NOMO-1 treated with dmso at 0.1 percent for 144 hours (cell line): ENCODE data around the gene SNTB2.

ENCODE experiments used
- DNase-seq: peaks from one replicate; lab custom pipeline; 2025; ENCODE audit not compliant: unreplicated experiment; lab: John Stamatoyannopoulos, UW

Gene SNTB2

DNA sequence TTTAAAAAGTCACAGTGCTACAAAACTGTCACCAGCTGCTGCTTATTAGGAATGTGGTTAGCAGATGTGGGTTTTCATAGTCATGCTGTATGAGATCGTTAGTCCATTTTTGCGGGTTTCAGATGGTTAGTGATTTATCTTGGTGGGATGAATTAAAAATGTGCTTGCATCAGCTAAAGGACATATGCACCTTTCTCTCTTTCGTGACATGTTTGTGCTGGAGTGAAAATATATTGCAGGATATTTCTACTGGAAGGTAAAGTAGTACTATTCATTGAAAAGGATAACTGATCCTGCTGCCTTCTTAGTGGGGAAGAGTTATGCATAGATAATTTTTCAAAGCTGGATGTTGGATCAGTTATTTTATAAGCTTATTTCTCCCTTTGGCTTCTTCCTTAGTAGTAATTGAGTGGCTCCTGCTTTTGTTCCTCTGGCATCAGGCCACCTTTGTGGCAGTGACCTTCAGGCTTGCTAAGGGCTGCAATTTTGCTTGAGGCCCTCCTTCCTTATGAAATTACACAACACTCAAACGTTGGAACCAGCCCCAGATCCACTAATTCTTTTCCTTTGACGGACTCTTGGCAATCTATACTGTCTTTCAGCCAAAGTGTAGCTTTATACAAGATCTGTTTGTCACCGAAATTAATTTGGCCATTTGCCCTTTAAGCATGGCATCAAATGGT is 7.5 kb upstream of the SNTB2 start:
- peak; percentile 23 for DNase-seq

DNA sequence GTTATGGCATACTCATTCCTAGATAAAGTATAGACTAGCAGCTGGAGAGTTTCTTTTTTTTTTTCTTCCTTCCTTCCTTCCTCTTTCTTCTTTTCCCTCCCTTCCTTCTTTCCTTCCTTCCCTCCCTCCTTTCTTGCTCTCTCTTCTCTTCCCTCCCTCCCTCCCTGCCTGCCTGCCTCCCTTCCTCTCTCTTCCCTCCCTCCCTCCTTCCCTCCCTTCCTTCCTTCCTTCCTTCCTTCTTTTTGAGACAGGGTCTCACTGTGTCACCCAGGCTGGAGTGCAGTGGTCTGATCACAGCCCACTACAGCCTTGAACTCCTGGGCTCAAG is 7.0 kb upstream of the SNTB2 start:
- no peak for DNase-seq

DNA sequence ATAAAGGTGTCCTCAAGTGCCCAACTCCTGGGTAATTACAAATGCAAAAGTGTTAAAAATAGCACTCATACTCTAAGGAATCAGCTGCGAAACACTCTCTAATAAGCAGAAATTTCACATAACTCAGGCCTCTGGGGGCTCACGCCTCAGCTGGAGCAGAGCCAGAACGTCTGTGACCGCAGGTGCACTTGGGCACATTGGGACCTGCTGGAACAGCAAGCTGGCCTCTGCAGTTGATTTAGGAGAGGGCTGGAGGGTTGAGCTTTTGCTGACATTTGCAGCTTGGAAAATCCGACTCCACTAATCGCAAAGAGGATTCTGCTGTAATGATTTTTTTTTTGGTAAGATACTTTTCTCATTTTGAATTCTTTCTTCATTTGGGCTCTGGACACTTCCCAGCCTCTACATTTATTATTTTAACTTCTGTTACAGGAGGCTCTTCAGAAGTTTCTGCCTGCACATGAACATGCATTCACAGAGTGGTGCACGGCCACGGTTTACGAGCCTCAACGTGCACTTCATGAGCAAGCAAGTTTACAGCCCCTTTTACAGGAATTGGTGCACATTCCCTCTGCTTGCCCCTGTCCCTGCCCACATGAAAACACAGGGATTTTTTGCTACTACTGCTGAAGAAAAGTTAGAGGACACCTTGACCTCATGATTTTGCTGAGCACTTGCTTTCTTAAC is 4.1 kb upstream of the SNTB2 start:
- no peak for DNase-seq

DNA sequence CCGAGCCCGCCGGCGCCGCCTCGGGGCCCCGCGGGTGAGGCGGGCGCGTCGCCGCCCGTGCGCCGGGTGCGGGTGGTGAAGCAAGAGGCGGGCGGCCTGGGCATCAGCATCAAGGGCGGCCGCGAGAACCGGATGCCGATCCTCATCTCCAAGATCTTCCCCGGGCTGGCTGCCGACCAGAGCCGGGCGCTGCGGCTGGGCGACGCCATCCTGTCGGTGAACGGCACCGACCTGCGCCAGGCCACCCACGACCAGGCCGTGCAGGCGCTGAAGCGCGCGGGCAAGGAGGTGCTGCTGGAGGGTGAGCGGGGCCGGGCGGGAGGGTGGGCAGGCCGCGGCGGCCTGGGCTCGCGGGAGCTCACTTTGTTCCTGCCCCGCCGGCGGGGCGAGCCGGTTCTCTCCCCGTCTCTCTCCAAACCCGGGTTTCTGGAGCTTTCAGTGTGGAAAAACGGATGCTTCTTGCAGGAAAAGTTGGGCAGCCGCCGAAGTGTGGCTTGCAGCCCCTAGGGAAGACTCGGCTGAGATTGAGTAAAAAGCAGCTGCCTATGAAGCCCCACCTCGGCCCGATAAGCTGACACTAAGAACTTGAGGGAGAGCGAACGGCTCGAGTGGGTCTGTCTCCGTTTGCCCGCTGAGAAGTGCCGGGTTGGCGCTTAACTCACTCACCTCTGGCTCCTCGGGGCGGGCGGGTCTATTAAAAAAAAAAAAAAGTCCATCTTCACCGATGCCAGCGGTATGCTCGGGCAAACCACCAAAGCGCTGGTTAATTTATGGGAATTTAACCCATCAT is 677 bp downstream of the SNTB2 start:
- DNase-seq: no peak

DNA sequence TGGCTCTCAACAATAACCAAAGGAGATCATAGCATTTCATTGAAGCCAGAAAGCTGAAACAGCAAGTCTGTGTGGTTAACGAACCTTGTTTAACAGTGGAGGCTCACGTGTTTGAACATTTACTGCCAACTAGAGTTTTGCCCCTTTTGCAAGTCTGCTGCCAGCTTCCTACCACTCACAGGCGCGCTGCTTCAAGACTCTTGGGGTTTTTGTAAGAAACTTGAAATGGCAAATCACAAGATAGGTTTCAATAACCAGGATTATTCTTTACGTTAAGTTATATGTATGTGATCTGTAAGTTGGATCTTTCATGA is 1.2 kb downstream of the SNTB2 start:
- DNase-seq: no peak

DNA sequence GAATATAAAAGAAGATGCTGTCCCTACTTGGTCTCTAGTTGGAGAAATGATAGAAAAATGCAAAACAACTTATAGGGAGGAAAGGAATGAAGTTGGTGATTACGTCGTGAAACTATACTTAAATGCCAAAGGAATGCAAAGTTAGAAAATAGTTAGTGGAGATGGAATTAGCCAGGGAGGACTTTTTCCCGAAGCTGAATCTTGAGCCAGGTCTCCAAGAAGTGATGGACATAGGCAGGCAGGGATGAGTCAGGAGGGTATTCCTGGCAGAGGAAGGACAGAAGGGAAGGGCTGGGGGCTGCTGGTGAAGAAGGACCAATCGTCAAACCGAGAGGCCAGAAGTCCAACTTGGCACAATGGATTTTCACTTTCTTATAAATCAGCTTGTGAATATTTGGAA is 1.8 kb downstream of the SNTB2 start:
- DNase-seq: no peak

DNA sequence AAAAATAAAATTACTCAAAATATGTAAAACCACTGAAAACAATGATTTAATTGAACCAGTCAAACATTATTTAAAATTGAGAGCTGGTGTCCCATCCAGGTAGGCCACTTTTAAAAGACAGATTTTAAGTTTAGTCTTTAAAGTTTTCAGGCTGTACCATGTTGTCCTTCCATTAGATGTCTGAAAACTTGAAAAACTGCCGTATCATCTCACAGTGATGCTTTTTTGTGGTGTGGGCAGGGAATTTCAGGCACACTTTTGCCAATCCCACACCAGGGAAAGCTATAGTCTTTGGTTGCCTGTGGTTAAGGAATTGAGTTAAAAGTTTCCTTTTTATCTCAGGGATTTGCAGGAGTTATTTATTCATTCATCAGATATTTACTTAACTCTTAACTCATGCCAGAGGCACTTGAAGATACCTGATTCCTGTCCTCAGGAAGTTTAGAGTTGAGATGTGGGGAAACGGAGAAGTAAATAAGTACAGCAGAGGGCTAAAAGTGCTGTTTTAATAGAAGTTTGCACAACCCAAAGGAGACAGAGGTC is 3.2 kb downstream of the SNTB2 start:
- DNase-seq: no peak

DNA sequence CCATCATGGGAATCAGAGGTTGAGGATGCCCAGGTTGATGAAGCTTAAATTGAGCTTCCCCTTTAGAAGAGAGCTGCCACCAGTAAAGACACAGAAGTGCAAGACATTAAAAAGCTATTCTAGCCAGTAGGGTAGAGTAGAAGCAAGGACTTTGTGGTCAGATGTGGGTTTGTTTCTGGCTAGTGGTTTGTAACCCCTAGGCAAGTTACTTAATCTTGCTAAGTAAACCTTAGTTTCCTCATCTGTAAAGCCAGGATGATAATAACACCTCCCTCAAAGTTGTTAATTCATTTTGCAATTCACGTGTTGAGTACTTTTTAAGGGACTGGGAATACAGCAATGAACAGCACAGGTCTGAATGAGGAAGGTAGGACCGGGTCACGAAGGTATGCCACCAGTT is 3.6 kb downstream of the SNTB2 start:
- peak; percentile 72 for DNase-seq

DNA sequence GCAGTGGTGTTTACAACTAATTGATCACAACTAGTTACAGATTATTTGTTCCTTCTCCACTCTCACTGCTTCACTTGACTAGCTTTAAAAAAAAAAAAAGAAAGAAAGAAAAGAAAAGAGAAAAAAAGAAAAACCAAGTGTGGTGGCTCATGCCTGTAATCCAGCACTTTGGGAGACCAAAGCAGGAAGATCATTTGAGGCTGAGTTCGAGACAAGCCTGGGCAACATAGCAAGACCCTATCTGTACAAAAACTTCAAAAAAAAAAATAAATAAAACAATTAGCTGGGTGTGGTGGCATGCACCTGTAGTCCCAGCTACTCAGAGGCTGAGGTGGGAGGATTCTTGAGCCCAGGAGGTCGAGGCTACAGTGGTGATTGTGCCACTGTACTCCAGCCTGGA is 4.2 kb downstream of the SNTB2 start:
- no peak for DNase-seq

DNA sequence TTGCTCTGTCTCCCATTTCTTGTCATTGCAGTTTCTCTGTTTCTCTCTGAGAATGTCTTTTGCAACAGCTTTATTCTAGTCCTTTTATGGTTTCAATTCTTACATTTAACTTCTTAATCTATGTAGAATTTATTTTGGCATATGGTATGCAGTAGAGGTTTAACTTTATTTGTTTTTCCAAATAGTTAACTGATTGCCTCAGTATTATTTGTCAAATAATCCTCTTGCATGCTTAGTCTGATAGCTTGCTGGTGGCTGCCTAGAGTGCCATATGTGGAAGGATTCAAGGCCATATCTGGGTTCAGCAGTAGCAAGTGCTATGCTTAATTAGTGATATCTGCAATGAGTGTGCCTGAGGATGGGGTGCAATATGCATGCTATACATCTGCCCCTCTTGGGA is 6.9 kb downstream of the SNTB2 start:
- DNase-seq: no peak

DNA sequence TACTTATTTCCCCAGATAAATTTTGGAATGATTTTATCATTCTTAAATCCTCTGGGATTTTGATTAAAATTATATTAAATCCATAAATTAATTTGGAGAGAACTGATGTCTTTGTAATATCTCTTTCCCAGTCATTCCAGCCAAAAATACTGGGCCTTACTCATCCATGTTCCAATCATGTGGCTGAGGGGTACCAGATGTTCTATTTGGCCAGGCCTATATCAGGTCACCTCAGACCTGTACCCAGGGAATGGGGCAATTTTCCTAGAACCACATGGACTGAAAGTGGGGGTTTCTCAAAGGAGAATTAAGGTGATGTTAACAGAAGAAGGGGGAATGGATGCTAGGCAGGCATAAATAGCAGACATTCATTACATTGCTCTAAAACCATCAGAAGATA is 7.5 kb downstream of the SNTB2 start:
- DNase-seq: no peak

DNA sequence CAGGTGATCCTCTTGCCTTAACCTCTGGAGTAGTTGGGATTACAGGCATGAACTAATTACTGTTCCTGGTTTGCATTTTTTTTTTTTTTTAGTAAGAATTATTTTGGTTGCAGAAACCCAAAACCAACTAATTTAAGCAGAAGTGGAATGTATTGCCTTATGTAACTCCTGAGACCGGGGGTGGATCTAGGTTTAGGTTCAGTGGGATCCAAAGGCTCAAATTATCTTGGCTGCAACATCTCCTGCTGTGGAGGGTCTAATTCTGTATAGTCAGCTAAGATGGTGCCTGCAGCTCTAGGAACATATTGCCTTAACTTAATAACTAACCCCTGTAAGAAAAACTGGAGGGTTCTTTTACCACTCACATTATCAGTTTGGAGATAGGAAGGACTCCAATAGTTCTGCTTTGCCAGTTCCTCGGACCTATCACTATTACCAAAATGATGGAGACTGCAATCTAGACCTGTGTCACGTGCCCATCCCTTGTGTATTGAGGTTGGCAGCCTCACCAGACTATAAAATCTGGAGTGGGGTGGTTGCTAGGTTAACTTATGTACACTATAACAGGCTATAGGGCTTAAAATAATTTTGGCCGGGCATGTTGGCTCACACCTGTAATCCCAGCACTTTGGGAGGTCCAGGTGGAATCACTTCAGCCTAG is 8.5 kb downstream of the SNTB2 start:
- DNase-seq: no peak

DNA sequence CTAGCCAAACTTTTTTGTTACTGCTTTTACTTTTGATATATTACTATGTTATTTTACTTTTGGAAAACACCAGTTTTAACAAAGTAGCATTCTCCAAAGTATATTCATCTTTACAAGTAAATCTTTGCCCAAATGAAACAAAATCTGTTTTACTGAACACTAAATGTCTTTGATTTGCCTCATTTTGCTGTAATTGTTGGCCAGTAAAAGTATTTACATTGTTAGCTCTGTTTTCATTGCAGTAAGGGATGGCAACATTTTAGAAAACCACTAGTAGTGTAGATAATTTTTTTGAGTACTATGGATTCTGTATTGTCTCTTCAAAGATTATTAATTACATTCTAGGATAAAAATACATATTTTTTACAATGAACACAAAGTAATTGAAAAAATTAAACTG is 10.6 kb downstream of the SNTB2 start:
- DNase-seq: no peak

DNA sequence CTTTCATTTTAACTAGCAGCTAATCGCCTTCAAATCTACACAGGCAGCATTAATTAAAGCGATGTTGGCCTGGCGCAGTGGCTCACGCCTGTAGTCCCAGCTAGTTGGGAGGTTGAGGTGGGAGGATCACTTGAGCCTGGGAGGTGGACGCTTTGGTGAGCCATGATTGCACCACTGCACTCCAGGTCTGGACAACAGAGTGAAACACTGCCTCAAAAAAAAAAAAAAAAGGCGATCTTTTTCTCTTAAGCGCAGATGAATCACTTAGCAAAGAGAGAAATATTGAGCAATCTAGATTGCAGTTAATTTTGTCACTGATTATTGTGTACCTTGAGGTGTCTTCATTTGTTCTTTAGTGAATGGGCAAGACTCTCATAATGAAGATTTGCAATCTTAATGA is 12.4 kb downstream of the SNTB2 start:
- peak; percentile 6 for DNase-seq

DNA sequence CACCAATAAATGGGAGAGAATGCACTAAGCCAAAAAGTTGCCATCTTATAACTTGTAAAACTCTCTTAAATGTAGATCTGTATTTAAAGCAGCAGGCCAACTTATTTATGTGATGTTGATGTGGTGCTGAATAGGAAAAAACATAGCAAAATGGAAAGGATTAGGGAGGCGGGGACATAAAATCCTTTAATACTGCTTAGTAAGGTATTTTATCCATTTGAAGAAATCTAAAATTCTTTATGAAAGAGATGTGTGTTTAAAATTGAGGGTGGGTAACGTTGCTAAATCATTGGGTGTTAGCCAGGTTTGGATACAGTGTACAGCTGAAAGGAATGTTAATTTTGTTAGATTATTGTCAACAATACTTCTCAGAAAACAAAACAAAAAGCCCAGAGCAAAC is 14.3 kb downstream of the SNTB2 start:
- no peak for DNase-seq

DNA sequence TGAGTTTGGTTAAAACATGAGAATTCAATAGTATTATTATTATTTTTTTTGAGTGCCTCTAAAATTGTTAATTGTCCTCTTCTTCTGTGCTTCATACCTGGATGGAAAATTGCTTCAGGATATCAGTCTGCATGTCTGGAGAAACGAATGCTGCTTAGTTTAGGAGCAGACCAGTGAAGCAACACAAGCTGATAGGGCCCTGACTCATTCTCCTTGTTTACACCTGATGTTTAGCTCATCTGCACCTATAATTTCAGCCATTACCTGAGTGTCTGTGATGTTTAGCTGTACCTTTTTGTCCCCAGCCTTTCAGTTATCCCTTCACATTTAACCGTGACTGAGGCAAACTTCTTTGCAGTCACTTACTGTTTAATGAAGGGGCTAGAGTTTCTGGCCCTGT is 14.8 kb downstream of the SNTB2 start:
- DNase-seq: no peak

DNA sequence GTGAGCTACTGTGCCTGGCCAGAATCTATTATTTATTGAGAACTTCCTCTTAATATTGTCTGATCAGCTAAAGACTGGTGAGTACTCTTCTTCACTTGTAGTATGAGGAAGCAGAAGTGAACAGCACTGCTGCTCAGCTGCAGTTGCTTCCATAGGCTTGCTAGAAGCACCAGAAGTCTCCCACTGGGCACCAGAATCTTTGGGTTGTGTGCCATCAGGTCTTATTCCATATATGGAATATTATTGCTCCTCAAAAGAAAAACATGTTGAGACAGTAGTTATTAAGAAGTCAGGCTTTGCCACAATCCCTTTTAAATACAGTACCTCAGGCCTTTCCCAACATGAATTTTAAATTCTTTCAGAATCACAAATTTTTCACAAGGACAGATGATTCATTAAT is 17.2 kb downstream of the SNTB2 start:
- no peak for DNase-seq

DNA sequence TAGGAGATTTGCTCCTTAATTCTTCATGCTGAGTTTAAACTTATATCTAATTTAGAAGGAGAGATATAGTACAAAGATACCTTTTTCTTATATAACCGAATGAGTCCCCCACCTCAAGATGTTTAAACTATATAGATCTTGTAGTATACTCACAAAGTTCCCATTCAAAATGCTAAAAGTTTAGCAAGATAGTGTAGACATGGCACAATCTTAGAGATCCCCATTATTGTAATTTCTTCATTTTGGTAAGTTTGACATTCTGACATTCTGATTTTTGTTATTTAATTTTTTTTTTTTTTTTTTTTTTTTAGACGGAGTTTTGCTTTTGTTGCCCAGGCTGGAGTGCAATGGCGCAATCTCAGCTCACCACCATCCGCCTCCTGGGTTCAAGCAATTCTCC is 22.8 kb downstream of the SNTB2 start:
- DNase-seq: no peak

DNA sequence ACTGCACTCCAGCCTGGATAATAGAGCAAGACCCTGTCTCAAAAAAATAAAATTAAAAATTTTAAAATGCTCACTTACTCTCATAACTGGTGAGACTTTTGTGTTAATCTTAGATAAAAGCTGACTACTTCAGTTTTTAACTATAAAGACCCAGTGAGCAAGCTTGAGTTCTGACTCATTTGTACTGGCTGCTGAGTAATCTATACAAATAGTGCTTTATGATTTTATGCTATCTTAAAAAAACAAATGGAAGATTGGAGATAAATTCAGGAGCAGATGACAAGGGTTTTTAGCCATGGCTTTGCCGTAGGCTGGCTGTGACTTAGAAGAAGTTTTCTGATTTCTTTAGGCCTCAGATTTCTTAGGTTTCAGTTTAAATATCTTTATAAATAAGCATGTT is 30.5 kb downstream of the SNTB2 start:
- DNase-seq: no peak

DNA sequence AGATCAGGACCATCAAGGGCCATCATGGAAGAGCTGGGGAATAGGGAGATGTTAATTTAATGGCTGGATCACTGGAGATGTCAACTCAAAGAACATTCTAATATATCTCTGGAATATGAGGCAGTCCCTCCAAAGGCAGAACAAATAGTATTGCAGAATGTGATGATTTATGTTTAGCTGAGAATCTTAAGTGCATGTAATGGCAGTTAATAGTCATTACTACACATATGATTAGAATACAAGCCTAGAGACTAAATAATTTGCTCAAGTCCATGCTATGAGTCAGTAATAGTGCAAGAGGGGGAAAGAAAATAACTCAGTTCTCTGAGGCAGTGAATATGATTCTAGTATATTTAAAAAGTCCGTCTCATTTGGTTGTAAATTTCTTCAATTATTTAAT is 32.3 kb downstream of the SNTB2 start:
- DNase-seq: no peak

DNA sequence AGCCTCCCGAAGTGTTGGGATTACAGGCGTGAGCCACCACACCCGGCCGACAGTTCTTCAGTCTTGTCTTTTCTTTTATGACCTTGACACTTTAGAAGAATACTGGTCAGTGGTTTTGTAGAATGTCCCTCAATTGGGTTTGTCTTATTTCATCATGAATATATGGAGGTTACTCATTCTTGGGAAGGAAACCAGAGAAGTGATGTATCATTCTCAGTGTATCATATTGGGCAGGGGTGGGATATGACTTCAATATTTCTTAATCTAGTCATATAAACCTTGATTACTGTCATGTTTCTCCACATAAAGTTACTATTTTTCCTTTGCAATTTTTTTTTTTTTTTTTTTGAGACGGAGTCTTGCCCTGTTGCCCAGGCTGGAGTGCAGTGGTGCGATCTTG is 36.9 kb downstream of the SNTB2 start:
- DNase-seq: no peak

DNA sequence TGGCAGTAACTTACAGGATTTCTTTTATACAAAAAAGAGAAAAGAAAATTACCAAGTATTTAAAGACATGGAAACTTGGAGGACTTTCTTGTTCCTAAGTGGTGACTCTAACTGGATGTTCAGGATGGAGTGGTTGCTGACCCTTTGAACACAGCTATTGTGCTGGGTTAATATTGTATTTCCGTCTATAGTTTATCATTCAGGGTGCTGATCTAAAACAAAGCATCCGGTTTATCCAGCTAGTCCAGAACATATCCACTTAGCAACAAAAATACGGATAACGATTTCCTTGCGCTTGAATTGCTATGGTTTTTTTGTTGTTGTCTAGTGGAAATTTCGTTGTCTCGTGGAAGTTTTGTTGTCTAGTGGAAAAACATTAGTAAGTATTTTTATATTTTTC is 38.2 kb downstream of the SNTB2 start:
- DNase-seq: no peak
